ENCODE data around the gene HP1BP3.
A peak's percentile ranks its signal among the peaks of the same experiment; 100 is the strongest.
"Not testable (repeated sequence)": the region's sequence is repeated elsewhere in the genome, so short reads cannot be mapped to it uniquely, and the experiment has no call there.

The HP1BP3 gene, protein sequence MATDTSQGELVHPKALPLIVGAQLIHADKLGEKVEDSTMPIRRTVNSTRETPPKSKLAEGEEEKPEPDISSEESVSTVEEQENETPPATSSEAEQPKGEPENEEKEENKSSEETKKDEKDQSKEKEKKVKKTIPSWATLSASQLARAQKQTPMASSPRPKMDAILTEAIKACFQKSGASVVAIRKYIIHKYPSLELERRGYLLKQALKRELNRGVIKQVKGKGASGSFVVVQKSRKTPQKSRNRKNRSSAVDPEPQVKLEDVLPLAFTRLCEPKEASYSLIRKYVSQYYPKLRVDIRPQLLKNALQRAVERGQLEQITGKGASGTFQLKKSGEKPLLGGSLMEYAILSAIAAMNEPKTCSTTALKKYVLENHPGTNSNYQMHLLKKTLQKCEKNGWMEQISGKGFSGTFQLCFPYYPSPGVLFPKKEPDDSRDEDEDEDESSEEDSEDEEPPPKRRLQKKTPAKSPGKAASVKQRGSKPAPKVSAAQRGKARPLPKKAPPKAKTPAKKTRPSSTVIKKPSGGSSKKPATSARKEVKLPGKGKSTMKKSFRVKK

DNA sequence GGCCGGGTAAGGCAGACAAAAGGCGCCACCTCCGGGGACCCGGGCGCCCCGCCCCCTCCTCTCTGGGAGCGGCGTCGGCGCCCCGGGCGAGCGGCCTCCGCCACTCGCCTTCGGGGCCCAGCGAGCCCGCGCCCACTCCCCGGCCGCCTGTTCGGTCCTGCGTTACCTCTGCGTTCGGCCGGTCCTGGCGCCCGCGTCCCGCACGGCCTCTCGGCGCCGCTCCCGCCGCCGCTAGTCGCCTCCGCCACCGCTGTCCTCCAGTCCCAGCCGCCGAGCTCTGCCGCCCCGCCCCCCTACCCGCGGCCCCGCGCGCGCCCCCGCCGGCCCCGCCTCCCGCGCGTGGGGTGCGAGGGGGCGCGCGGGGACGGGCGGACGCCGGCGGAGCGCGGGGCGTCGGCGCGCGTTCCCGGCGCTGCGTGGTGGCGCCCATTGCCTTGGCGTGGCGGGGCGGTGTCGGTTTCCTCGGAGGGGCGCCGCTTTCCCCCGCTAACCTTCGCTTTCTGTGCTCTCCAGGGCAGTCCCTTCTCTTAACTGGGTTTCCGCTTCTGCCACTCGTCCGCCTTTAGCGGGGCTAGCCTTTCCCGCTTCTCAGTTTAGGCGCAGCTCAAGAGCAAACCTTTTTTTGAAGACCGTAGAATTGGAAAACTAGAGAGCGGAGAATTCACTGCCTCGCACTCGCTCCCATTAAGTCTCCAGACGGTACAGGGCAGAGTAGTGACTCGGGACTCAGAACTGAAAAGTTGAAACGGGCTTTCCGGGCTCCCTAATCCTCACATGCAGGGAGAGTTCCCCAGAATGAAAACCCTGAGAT lies at the start of gene HP1BP3:
HP1BP3 (minus strand) TSS at position 279 of the 811 bp plus-strand sequence. CDS start 6,867 bp downstream, outside the sequence.
- DNase-seq, result peak; percentile 77 to 78

DNA sequence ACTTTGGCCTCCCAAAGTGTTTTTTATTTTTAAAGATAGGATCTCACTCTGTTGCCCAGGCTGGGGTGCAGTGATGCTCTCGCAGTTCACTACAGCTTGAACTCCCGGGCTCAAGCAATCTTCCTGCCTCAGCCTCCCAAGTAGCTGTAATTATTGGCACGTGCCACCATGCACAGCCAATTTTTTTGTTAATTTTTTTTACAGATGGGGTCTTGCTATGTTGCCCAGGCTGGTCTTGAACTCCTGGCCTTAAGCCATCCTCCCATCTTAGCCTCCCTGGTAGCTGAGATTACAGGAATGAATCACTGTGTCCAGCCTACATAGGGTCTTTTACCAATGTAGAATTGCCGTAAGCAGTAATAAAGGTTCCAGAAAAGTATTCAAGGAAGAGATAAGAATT lies 49.1 kb upstream of the HP1BP3 start:
- no peak for DNase-seq

DNA sequence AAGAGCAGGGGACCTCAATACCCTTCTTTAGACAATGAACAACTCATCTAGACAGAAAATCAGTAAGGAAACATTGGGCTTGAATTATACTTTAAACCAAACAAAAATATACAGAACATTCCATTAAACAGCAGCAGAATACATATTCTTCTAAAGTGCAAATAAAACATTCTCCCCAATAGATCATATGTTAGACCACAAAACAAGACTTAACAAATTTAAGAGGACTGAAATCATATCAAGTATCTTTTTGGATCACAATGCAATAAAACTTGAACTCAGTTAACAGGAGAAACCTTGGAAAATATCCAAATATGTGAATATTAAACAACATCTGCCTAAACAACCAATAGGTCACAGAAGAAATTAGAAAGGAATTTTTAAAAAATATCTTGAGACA lies 47.7 kb upstream of the HP1BP3 start:
- no peak for DNase-seq

DNA sequence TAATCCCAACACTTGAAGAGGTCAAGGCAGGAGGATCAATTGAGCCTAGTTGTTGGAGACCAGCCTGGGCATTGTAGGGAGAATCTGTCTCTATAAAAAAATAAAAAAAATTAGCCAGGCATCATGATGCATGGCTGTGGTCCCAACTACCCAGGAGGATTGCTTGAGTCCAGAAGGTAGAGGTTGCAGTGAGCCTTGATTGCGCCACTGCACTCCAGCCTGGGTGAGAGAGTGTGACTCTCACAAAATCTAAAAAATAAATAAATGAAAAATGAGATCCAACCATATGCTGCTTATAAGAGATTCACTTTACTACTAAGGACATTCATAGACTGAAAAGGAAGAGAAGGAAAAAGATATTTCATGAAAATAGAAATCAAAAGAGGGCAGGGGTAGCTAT lies 47.1 kb upstream of the HP1BP3 start:
- no peak for DNase-seq

DNA sequence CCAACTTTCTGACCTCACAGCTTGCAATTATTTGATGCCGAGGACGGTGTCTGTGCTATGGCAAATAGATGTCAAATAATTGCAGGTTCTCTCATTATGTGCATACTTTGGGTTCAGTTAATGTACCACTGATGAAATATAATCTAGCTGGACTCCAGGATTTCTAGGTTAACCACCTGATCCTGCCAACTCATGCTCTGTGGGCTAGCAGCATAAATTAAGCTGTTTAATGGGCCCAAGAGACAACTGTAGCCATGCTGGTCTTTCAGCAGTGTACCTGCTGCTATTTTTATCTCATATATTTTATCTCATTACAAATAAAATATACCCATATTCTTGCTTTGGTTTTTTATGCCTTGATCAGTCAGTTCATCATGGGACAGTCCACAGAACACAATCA lies 43.3 kb upstream of the HP1BP3 start:
- no peak for DNase-seq

DNA sequence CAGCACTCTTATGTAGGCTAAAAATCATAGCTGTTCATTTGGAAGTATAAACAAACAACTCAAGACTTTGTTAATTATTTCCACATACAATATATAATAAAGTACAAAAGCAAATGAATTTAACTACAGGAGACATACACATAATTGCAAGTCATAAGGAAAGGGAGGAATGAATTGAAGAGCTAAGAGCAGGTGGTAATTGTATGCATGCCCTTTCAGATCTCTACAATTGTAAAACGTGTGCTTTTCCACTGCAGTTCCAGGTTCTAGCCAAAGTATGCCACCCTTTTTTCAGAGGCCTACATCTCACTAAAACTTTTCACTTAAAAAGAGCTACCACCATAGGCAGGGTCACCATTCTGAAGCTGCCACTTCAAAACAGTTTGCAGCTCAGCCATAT lies 42.8 kb upstream of the HP1BP3 start:
- DNase-seq, result no peak

DNA sequence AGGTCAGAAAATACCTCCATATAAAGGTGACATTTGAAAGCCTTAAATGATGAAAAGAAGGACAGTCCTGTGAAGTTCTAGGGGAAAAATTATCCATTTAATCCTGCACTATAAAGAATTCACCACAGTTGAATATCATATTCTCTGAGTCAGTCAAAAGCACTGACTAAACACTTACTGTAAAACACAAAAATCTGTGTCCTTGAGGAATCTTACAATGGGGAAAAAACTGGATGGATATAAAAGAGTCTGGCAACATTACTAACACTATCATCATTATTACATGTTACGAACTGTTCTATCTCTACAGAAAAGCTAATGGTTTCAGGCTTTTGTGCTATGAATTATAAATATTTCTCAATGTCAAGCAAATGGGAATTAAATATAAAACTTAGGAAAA lies 42.4 kb upstream of the HP1BP3 start:
- DNase-seq, result no peak

DNA sequence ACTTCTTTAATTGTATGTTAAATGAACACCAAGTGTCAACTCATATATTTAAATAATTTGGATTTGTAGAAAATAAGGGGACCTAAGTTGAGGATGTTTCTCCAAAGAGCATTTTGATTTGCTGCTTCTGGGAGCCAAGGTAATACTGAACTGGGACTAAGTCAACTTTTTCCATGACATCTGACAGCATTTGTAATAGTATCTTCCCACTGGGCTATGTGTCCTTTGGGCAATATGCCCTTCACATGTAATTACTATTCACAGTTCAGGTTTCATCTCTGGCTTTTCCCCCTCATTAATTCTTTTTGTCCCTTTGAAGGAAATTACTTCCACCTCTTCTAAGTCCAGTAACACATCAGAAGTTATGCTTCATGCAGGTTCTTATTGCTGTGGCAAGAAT lies 36.7 kb upstream of the HP1BP3 start:
- no peak for DNase-seq

DNA sequence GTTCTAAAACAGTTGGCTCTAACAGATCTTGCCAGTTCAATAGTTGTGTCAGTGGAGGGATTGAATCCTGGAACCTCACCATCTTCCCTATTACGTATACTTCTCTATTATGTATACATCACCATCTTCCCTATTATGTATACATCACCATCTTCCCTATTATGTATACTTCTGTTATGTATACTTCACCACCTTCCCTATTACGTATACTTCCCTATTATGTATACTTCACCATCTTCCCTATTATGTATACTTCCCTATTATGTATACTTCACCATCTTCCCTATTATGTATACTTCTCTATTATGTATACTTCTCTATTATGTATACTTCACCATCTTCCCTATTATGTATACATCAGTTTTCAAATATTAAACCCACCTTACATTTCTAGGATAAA lies 34.4 kb upstream of the HP1BP3 start:
- no peak for DNase-seq

DNA sequence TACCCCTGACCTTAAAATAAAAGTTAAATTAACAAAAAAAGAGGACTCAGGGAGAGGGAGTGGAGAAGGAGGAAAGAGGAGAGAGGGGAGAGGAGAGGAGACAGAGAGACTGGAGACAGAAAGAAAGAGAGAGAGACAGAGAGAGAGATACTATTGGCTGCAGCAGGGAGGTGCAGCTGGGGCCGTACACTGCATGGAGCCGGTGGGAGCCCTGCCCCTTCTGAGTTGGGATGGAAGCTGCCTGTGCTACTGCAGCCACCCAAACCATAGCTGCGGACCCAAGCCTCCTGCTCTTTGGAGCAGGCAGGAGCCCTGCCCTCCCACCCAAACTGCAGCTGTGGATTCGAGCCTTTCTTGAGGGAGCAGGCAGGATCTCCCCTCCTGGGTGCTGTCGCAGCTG lies 32.7 kb upstream of the HP1BP3 start:
- DNase-seq, result no peak

DNA sequence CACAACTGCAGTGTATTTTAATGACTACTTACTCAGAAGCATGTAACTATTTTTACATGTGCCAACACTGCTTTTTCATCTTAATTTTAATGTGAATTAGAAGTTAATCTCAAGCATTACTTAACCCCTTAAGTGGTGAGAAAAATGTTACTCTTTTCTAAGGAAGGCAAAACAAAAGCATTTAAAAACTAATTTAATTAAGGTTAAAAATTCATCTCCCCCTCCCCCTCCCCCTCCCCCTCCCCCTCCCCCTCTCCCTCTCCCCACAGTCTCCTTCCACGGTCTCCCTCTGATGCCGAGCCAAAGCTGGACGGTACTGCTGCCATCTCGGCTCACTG lies 27.4 kb upstream of the HP1BP3 start:
- DNase-seq, result no peak

DNA sequence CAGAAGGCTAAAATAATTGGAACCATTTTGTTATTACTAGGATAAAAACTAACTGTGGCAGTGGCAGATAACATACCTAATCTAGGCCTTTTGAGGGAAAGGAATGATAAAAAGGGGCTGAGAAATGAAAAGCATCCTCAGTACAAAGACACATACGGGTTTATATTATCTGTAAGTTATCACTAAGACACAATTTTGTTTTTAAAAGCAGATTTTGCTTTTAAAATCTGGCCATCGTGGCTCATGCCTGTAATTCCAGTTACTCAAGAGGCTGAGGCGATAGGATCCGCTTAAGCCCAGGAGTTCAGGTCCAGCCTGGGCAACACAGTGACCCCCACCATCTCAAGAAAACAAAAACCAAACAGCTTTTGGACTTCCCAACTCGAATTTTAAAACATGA lies 24.8 kb upstream of the HP1BP3 start:
- DNase-seq, result no peak

DNA sequence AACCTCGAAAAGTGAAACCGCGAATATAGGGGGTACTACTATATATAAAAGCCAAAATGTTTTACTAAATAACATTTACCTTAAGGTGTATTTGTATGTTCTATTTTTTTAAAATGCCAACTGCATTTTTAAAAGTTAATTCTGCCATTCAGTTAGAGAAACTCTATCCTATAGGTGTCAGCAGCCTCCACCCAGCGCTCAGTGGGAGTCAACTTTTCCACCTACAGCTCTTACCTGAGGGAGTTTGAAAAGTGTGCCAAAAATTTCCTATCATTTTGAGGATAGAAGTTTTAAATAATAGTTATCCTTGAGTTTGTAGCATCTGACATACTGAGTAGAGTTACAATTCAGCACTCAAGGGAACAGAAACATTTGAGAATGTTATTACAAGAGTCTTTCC lies 6.1 kb upstream of the HP1BP3 start:
- no peak for DNase-seq

DNA sequence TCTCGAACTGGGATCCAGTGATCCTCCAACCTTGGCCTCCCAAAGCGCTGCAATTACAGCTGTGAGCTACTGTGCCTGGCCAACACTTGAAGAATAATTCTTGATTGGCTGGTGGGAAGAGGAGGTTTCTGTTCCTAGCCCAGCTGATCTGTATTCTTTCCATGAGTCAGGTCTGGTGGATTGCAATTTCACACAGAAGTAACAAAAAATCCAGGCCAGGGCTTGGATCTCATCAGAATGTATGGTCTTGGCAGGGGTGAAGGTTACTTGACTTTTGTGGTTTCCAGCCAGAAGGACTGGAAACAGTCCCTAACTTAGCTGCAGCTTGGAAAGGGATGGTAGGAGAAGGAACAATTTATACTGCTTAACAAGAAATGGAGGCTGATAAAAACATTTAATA lies 5.1 kb upstream of the HP1BP3 start:
- no peak for DNase-seq

DNA sequence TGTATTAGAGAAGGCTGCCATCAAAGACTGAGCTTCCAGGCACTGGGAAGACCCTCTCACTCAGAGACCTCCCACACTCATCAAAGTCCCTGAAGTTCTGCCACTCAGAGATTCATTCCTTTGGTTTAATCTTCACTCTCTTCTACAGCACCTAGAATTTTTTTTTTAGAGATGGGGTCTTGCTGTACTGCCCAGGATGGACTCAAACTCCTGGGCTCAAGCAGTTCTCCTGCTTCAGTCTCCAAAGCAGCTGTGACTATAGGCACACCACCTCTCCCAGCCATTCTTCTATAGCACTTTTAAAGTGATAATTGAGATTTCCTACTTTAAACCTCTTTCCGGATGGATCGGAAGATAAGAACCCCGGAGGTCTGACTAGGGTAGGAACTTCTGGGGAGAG lies 3.7 kb upstream of the HP1BP3 start:
- no peak for DNase-seq

DNA sequence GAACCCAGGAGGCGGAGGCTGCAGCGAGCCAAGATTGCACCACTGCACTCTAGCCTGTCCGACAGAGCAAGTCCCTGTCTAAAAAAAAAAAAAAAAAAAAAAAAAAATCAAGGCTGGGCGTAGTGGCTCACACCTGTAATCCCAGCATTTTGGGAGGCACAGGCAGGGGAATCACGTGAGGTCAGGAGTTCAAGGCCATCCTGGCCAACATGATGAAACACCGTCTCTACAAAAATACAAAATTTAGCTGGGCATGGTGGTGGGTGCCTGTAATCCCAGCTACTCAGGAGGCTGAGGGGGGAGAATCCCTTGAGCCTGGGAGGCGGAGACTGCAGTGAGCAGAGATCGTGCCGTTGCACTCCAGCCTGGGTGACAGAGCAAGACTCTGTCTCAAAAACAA lies 2.5 kb upstream of the HP1BP3 start:
- DNase-seq, result not testable (repeated sequence)

DNA sequence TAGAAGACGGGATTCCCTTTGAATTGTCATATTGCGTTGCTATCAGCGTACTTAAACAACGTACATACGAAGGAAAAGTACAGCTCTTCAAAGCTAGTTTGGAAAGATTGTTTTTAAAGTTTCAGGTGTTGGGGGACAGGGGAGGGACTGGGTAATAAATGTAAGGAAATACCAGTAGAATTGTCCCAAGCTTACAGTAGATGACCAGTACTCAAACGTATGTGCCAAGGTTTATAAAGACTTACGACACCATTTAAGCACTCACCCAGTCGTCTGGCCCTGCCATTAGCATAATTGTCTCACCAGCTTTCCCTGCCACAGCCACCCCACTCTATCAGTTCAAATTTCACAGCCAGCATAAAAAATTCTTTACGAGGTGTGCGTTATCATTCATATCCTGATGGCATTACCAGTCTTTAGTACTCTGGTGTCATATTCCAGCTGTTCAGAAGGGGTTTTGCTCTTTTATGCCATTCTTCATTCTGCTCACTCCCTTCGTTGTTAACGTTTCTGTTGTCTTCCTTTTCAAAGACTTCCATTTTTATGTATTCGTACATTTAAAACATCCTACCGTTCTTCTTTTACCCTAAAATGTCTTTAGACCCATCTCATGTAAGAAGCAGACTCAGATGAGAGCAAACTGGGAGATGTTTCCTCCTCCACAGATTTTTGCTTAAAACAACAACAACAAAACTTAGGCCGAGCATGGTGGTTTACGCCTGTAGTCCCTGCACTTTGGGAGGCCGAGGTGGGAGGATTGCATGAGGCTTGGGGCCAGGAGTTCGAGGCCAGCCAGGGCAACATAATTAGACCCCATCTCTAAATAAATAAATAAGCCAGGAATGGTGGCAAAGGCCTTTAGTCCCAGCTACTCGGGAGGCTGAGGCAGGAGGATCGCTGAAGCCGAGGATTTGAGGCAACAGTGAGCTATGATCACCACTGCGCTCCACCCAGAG lies 1.0 kb upstream of the HP1BP3 start:
- DNase-seq, result no peak

DNA sequence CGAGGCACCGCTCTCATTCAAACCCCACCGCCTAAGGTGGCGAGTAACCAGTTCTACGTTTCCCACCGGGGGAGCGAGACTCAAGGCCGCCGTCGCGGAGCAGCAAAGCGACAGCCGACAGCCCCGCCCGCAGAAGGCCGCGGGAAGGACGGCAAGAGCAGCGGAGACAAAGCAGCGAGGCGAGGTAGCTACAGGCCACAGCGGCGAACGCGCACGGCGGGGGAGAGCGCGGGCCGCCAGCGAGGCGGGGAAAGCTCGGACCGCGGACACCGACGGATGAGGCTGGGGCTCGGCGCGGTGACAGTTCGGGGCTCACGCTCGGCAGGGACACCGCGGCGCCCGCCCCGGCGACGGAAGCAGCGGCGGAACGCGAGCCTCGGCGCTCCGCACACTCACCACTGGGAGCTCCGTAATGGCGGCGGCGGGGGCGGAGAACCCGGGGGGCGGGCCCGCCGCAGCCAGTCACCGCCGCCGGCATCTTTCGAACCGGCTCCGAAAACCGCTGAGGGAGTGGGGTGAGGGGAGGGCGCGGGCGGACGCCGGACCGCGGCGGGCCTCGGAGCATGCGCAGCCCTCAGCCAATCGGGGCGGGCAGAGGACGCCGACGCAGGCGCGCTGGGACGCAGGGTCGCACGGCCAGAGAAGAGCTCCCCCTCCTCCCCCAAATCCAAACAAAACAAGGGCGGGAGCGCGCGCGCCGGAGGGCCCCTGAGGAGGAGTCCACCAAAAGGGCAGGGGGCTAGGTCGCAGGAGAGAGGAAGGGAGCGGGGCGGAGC lies 666 bp downstream of the HP1BP3 start:
- DNase-seq, result peak; percentile 94 to 96

DNA sequence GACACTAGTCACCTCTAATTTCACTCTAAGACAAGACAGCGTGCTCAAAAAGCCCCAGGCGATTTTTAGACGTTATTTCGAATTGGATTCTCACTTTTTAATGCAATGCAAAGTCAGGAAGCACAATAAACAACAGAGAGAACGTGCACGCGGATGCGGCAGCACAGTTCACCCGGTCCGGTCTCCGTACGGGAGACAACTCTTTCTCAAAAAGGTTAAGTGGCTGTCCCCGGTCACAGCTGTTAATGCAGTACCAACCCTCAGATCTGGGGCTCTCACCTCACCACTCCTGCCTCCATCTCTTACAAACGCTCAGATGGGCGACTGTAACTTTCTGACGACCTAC lies 1.2 kb downstream of the HP1BP3 start:
- no peak for DNase-seq

DNA sequence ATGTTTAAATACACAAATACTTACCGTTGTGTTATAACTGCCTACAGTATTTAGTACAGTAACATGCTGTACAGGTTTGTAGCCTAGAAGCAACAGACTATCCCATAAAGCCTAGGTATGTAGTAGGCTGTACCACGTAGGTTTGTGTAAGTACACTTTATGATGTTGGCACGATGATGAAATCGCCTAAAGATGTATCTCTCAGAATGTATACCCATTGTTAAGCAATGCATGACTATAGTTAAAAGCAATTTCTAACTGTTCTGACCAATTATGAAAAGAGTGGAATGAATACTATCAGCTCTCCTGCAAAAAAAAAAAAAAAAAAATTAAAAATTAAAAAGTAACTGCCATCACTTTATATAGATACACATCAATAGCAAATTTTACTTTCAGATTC lies 11.4 kb downstream of the HP1BP3 start:
- no peak for DNase-seq

DNA sequence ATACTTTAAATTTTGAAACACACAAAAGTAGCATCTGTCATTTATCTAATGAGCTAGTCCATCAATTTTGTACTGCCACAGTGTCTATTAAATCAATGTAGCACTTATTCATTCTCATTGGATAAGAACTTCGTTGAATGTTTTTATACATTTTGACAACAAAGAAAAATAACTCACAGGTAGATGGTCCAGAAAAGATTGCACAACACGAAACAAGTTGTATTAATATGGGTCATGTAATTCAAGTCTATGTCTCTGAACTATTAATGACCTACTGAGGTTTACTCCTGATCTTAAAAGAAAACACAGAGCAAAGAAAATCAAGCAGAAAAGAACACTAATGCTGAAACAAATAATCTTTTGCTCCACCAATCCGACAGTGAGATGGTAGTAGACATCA lies 15.3 kb downstream of the HP1BP3 start:
- DNase-seq, result no peak

Data from activated CD4-positive, alpha-beta T cell treated with anti-CD3 and anti-CD28 coated beads, Interleukin-2, amount 50 U/mL, for 4 hours (primary cell).